HepG2 (cell line): ENCODE measurements around the gene AP2S1. TPM values are rescaled to one million over a fixed set of nuclear protein-coding genes. Genes with fewer than 3 reads are reported as not detected.

Source experiments
- ATAC-seq: fragments of 200-7000 bp; cut with Tn5 transposase; 3 replicates; pipeline ENCODE4 v1.9.1; 2020; ENCODE audit warnings: mild to moderate bottlenecking, moderate library complexity
- BruUV-seq: library from RNA; stranded (reverse); fragments of 400-500 nt; replicated peaks from 2 replicates; lab custom pipeline; 2021; lab: Mats Ljungman, UMichigan
- CTCF ChIA-PET: fragments of 300-600 bp; formaldehyde crosslinking; extraction: SDS; loops from one replicate; lab custom pipeline; 2021; ENCODE audit warnings: low total read pairs, inconsistent platforms, low intra/inter-chr PET ratio; lab: Yijun Ruan, JAX
- POLR2A ChIA-PET: fragments of 350-600 bp; sonication (Branson Sonifier 250); formaldehyde crosslinking; loops from one replicate; lab custom pipeline; 2020; ENCODE audit warnings: antibody characterized with exemption, inconsistent platforms; lab: Yijun Ruan, JAX
- DNase-seq: peaks from one replicate; pipeline ENCODE4 v3.0.0-alpha.2; 2015; ENCODE audit warnings: low spot score
- FAIRE-seq: peaks from 3 replicates; lab custom pipeline; 2011; peaks lifted over from hg19 to GRCh38; lab: Jason Lieb, UNC
- H2AFZ ChIP-seq: one replicate; pipeline ENCODE4 v1.6.1; 2011; ENCODE audit warnings: low read length, inconsistent platforms
- H3K27ac ChIP-seq: fragments of 300-600 bp; 3 replicates; pipeline ENCODE4 v1.8.0; 2011; ENCODE audit warnings: mixed run types, mild to moderate bottlenecking, mixed read lengths, low read length, inconsistent platforms; ENCODE audit not compliant: insufficient read depth; ENCODE audit errors: extremely low read length
- H3K27me3 ChIP-seq, 2 experiments: fragments of 200-600 bp in 1 of 2; 2 replicates in 1 of 2; 3 replicates in 1 of 2; pipeline versions ENCODE4 v1.6.0 to v1.8.0; 2011; ENCODE audit warnings: low read length in 2 of 2, mild to moderate bottlenecking in 2 of 2, moderate library complexity in 2 of 2, inconsistent platforms in 1 of 2; ENCODE audit not compliant: insufficient read depth in 2 of 2, control insufficient read depth in 1 of 2
- H3K36me3 ChIP-seq, 2 experiments: fragments of 200-600 bp in 1 of 2; replicated peaks in 1 of 2; 2 replicates in 1 of 2; 3 replicates in 1 of 2; pipeline versions ENCODE4 v1.5.1 to v1.8.0; 2011; ENCODE audit warnings: low read length in 2 of 2, inconsistent platforms in 1 of 2; ENCODE audit not compliant: insufficient read depth in 2 of 2, control insufficient read depth in 1 of 2
- H3K4me1 ChIP-seq: 2 replicates; pipeline ENCODE4 v1.5.1; 2012; ENCODE audit warnings: low read length, inconsistent platforms; ENCODE audit not compliant: insufficient read depth
- H3K4me2 ChIP-seq: 2 replicates; pipeline ENCODE4 v1.6.0; 2011; ENCODE audit warnings: low read depth, low read length, inconsistent platforms
- H3K4me3 ChIP-seq, 3 experiments: fragments of 200-600 bp in 1 of 3; sonication (generic), shearing (Covaris generic) in 1 of 3; replicated peaks in 1 of 3; 2 replicates each; pipeline ENCODE4 v1.5.1; 2011 to 2016; ENCODE audit warnings: low read length in 3 of 3, inconsistent platforms in 2 of 3, low read depth in 2 of 3, mild to moderate bottlenecking in 2 of 3, control low read depth in 1 of 3, mixed read lengths in 1 of 3; ENCODE audit not compliant: insufficient read depth in 1 of 3
- H3K79me2 ChIP-seq: one replicate; pipeline ENCODE4 v1.6.1; 2011; ENCODE audit warnings: low read length, inconsistent platforms; ENCODE audit not compliant: insufficient read depth
- H3K9ac ChIP-seq: 2 replicates; pipeline ENCODE4 v1.6.0; 2011; ENCODE audit warnings: mild to moderate bottlenecking, low read depth, low read length, inconsistent platforms; ENCODE audit not compliant: insufficient read depth
- H3K9me3 ChIP-seq: 2 replicates; pipeline ENCODE4 v1.5.1; 2012; ENCODE audit warnings: mild to moderate bottlenecking, low read length
- H4K20me1 ChIP-seq: 2 replicates; pipeline ENCODE4 v1.6.0; 2011; ENCODE audit warnings: inconsistent platforms, mild to moderate bottlenecking, low read length, moderate library complexity; ENCODE audit not compliant: insufficient read depth
- FOXO1 ChIP-seq: sonication (generic); formaldehyde crosslinking; IDR thresholded peaks from 2 replicates; pipeline ENCODE4 v1.4.0; 2020; ENCODE audit warnings: missing genetic modification reagents
- HNRNPUL1 ChIP-seq: fragments of 200-400 bp; formaldehyde crosslinking; IDR thresholded peaks from 2 replicates; pipeline ENCODE4 v1.6.1; 2017; ENCODE audit warnings: low read depth, mild to moderate bottlenecking, low read length, moderate library complexity
- JARID2 ChIP-seq: sonication (generic); formaldehyde crosslinking; IDR thresholded peaks from 2 replicates; pipeline ENCODE4 v1.8.1; 2023; ENCODE audit warnings: missing genetic modification reagents, inconsistent platforms; ENCODE audit not compliant: insufficient replicate concordance
- JUNB ChIP-seq: sonication (generic); formaldehyde crosslinking; IDR thresholded peaks from 2 replicates; pipeline ENCODE4 v1.8.0; 2022; ENCODE audit warnings: missing genetic modification reagents, mild to moderate bottlenecking, borderline replicate concordance
- MXD4 ChIP-seq: IDR thresholded peaks from 2 replicates; pipeline ENCODE4 v1.6.1; 2016; ENCODE audit warnings: mild to moderate bottlenecking, missing biosample characterization, missing genetic modification reagents
- NFKBIZ ChIP-seq: IDR thresholded peaks from 2 replicates; pipeline ENCODE4 v1.6.1; 2018; ENCODE audit warnings: missing genetic modification reagents, missing compliant biosample characterization
- PHF20 ChIP-seq: sonication (generic); formaldehyde crosslinking; IDR thresholded peaks from 2 replicates; pipeline ENCODE4 v1.5.0; 2020; ENCODE audit warnings: mild to moderate bottlenecking, missing genetic modification reagents
- SATB2 ChIP-seq: sonication (generic); formaldehyde crosslinking; IDR thresholded peaks from 2 replicates; pipeline ENCODE4 v1.5.0; 2020; ENCODE audit warnings: missing genetic modification reagents
- SIX4 ChIP-seq: sonication (generic); formaldehyde crosslinking; IDR thresholded peaks from 2 replicates; pipeline ENCODE4 v1.4.0; 2020; ENCODE audit warnings: missing genetic modification reagents
- ZKSCAN5 ChIP-seq: sonication (generic); formaldehyde crosslinking; IDR thresholded peaks from 2 replicates; pipeline ENCODE4 v1.5.1; 2020; ENCODE audit warnings: mild to moderate bottlenecking, missing genetic modification reagents
- ZNF318 ChIP-seq: sonication (generic); formaldehyde crosslinking; IDR thresholded peaks from 2 replicates; pipeline ENCODE4 v1.4.0; 2020; ENCODE audit warnings: mild to moderate bottlenecking, missing genetic modification reagents
- ZNF44 ChIP-seq: sonication (generic); formaldehyde crosslinking; IDR thresholded peaks from 2 replicates; pipeline ENCODE4 v1.5.1; 2020; ENCODE audit warnings: mild to moderate bottlenecking, missing genetic modification reagents
- ZNF75D ChIP-seq: sonication (generic); formaldehyde crosslinking; IDR thresholded peaks from 2 replicates; pipeline ENCODE4 v1.8.1; 2023; ENCODE audit warnings: missing genetic modification reagents, mild to moderate bottlenecking, borderline replicate concordance
- ZNF784 ChIP-seq: sonication (generic); formaldehyde crosslinking; IDR thresholded peaks from 2 replicates; pipeline ENCODE4 v1.5.1; 2020; ENCODE audit warnings: missing genetic modification reagents, mild to moderate bottlenecking, borderline replicate concordance
- WGBS: methylation state at CpG from one replicate; pipeline ENCODE4 v1.1.6; 2017; ENCODE audit warnings: low lambda C conversion rate; 5-methylcytosine and 5-hydroxymethylcytosine counted together
- in situ Hi-C: cut with HindIII; loops from 2 replicates; pipeline ENCODE4 v1.10.0; 2017; ENCODE audit warnings: low pct_unique_long_range_greater_than_20kb; ENCODE audit not compliant: extremely low pct_ligation_motif_present
- intact Hi-C: fragments of 100-400 bp; cut with micrococcal nuclease; formaldehyde crosslinking; loops from one replicate; pipeline ENCODE4 v1.10.0; 2022; ENCODE audit not compliant: unreplicated experiment
- polyA plus RNA-seq, 8 experiments: library from polyadenylated mRNA; depleted of rRNA in 3 of 8; stranded (reverse) in 7 of 8; unstranded in 1 of 8; fragments of >200 nt; fragmentation: Illumina TruSeq in 4 of 8; extraction: Trizol in 4 of 8; gene quantifications; 2 replicates each; pipeline versions ENCODE4 v1.2.1 to v1.2.3, GENCODE V29; 2011 to 2016; ENCODE audit warnings: low read depth in 4 of 8, missing spikeins in 1 of 8, mixed read lengths in 1 of 8; ENCODE audit not compliant: insufficient read depth in 1 of 8
- total RNA-seq, 5 experiments: library from RNA; depleted of rRNA; stranded (reverse); fragments of >200 nt; fragmentation: Illumina TruSeq; extraction: Trizol; gene quantifications; 2 replicates each; pipeline ENCODE4 v1.2.3, GENCODE V29; 2016; ENCODE audit warnings: low read depth in 1 of 5

Gene AP2S1
- total and polyA plus RNA-seq, 2 of the 13 experiments (the other 11 are each of a cell fraction or from before 2014, with no cell fraction given): 45.2 to 86.1 TPM

GRCh38 chr19:46834984-46835383, 15.7 kb downstream of the AP2S1 start:
- intact Hi-C loops (loop anchor here (5.0 kb wide), 1 partner anchor 63 kb away; no protein-coding TSS in a partner anchor), in situ Hi-C loops (no loop called here)
- Histone ChIP-seq H2AFZ (no peak overlapping the region), H3K4me1 (peaks cover 23% of the 10 kb centered on the region), H3K4me2 (no peak overlapping the region), H3K27me3 (no peaks in the 10 kb centered on the region), H3K9me3 (no peaks in the 10 kb centered on the region), H4K20me1 (0 out of 2 replicates have a peak, but pooled peaks cover under 1% of the 10 kb centered on the region), H3K27ac (no peak overlapping the region), H3K4me3 (no peak overlapping the region), H3K79me2 (no peaks in the 10 kb centered on the region), H3K9ac (no peak overlapping the region), H3K36me3 (peaks cover 8 to 19% of the 10 kb centered on the region in 2 experiments)
- no peak for DNase-seq
- no peak for TF ChIP-seq ZNF44 (CRISPR knock-in tag)
- TF ChIP-seq HNRNPUL1: no peak
- no peak for TF ChIP-seq PHF20
- TF ChIP-seq NFKBIZ: no peak
- TF ChIP-seq JUNB (CRISPR knock-in tag): no peak
- no peak for TF ChIP-seq ZNF318
- TF ChIP-seq ZNF784 (CRISPR knock-in tag): no peak
- no peak for TF ChIP-seq ZKSCAN5
- no peak for TF ChIP-seq SIX4
- no peak for TF ChIP-seq JARID2 (CRISPR knock-in tag)
- no peak for TF ChIP-seq ZNF75D
- no peak for TF ChIP-seq MXD4 (CRISPR knock-in tag)
- no peak for TF ChIP-seq FOXO1 (CRISPR knock-in tag)
- TF ChIP-seq SATB2 (CRISPR knock-in tag): no peak
- ChIA-PET POLR2A (no interaction called here), CTCF (no interaction called here)
- no peak for ATAC-seq
- 93% methylated on average over 6 of the region's 6 CpGs for WGBS
- no TSS peak for BruUV-seq
- no peak for FAIRE-seq
